ENCODE measurements around the gene AKAP13. TPM values are rescaled to one million over a fixed set of nuclear protein-coding genes. Genes with fewer than 3 reads are reported as not detected.

Gene AKAP13
- total and polyA plus RNA-seq, 2 of the 8 experiments (the other 6 are each of a cell fraction or from before 2014, with no cell fraction given) = 14.0 to 46.2 TPM

DNA sequence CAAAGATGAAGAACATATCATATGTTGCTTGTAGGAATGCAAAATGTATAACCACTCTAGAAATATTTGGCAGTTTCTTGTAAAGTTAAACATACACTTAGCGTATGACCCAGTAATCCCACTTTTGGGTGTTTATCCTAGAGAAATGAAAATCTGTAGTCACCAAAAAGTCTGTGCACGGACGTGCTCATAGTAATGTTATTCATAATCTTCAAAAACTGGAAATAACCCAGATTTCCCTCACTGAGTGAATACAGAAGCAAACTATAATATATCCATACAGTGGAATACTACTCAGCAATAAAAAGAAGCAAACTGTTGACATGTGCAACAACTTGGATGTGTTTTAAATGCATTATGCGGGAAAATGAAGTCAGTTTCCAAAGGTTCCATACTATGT, 155.9 kb downstream of the AKAP13 start:
- no peak for FAIRE-seq
- Histone ChIP-seq H3K4me3 (ENCODE audit: extremely low read depth in 1 of 4, insufficient read depth in 2 of 4, low read depth in 3 of 4, low read length in 4 of 4) (no peak overlapping the region), H2BK12ac (ENCODE audit: low read depth, low read length) (no peak overlapping the region), H2BK20ac (ENCODE audit: low read length) (no peak overlapping the region), H3K79me2 (ENCODE audit: control insufficient read depth in 1 of 2, insufficient read depth in 2 of 2, low read length in 2 of 2) (peaks cover 0 to 2% of the 10 kb centered on the region in 2 experiments; a peak in 1 of 4 replicates), H3K27me3 (replicated peaks in 1 of 4; ENCODE audit: control insufficient read depth in 3 of 4, extremely low read depth in 1 of 4, insufficient read depth in 3 of 4, low read length in 3 of 4) (no peaks in the 10 kb centered on the region), H2BK15ac (ENCODE audit: low read length) (no peak overlapping the region), H3K4ac (replicated peaks; ENCODE audit: insufficient read length, low read depth, low read length) (no peak overlapping the region), H3K79me1 (ENCODE audit: low read depth, low read length) (no peaks in the 10 kb centered on the region), H3K9ac (replicated peaks in 1 of 4; ENCODE audit: extremely low read depth in 1 of 4, low read depth in 3 of 4, low read length in 3 of 4) (no peak overlapping the region), H3K4me1 (replicated peaks in 1 of 4; ENCODE audit: control insufficient read depth in 3 of 4, insufficient read depth in 4 of 4, low read length in 3 of 4) (no peaks in the 10 kb centered on the region), H2BK5ac (ENCODE audit: low read depth, low read length) (no peak overlapping the region), H3K27ac (ENCODE audit: low read depth, low read length) (no peak overlapping the region), H3K36me3 (ENCODE audit: control insufficient read depth in 2 of 4, insufficient read depth in 4 of 4, low read length in 3 of 4) (peaks cover 0 to 6% (median 0%) of the 10 kb centered on the region in 4 experiments; a peak in 3 of 8 replicates), H4K5ac (ENCODE audit: insufficient read length, low read depth, low read length) (no peak overlapping the region), H3K4me2 (ENCODE audit: insufficient read depth in 1 of 2, low read depth in 2 of 2, low read length in 2 of 2) (no peak overlapping the region), H3K23ac (ENCODE audit: insufficient read length) (no peak overlapping the region), H4K8ac (ENCODE audit: extremely low read depth, insufficient read depth, low read length) (no peak overlapping the region), H3K9me3 (ENCODE audit: insufficient read depth in 2 of 2, low read depth in 1 of 2, low read length in 1 of 2) (no peaks in the 10 kb centered on the region), H3K23me2 (ENCODE audit: low read depth, low read length) (no peaks in the 10 kb centered on the region), H3K14ac (ENCODE audit: insufficient read length) (no peak overlapping the region), H3K18ac (ENCODE audit: extremely low read depth, low read length) (no peak overlapping the region), H2AFZ (ENCODE audit: low read length) (no peak overlapping the region), H2AK5ac (ENCODE audit: low read depth, low read length) (no peak overlapping the region), H4K20me1 (replicated peaks in 1 of 2; ENCODE audit: control insufficient read depth in 1 of 2, insufficient read depth in 2 of 2, low read length in 2 of 2) (peaks cover 0 to 6% of the 10 kb centered on the region in 2 experiments), H3K56ac (replicated peaks; ENCODE audit: insufficient read length, low read depth, low read length) (no peak overlapping the region), H2BK120ac (replicated peaks; ENCODE audit: low read depth, low read length) (no peak overlapping the region), H4K91ac (replicated peaks; ENCODE audit: insufficient read length, low read length) (no peak overlapping the region)
- CTCF ChIA-PET (ENCODE audit: partially characterized antibody) = no interaction called here
- TF ChIP-seq GABPA (IDR thresholded peaks at IDR 0.05; ENCODE audit: borderline replicate concordance, insufficient read depth, low read length) = no peak
- TF ChIP-seq GTF2F1 (IDR thresholded peaks at IDR 0.05; ENCODE audit: borderline replicate concordance, low read depth, low read length) = no peak
- TF ChIP-seq EP300 (IDR thresholded peaks at IDR 0.05; ENCODE audit: borderline replicate concordance in 1 of 2, low read depth in 2 of 2, low read length in 2 of 2) = no peak
- TF ChIP-seq CHD1 (IDR thresholded peaks at IDR 0.05; ENCODE audit: low read depth, low read length) = no peak
- TF ChIP-seq RFX5 (IDR thresholded peaks at IDR 0.05; ENCODE audit: borderline replicate concordance, low read depth, low read length) = no peak
- TF ChIP-seq SP1 (IDR thresholded peaks at IDR 0.05; ENCODE audit: low read depth, low read length) = no peak
- no peak for TF ChIP-seq SUZ12 (IDR thresholded peaks at IDR 0.05; ENCODE audit: low read length)
- no peak for TF ChIP-seq SRF (IDR thresholded peaks at IDR 0.05; ENCODE audit: low read depth, low read length)
- TF ChIP-seq FOSL1 (IDR thresholded peaks at IDR 0.05; ENCODE audit: insufficient read depth, low read depth, low read length) = no peak
- TF ChIP-seq CREB1 (IDR thresholded peaks at IDR 0.05) = no peak
- no peak for TF ChIP-seq CBX5 (IDR thresholded peaks at IDR 0.05; ENCODE audit: low read depth, low read length)
- TF ChIP-seq JUND (IDR thresholded peaks at IDR 0.05; ENCODE audit: low read length) = no peak
- no peak for TF ChIP-seq POLR2A (IDR thresholded peaks at IDR 0.05; ENCODE audit: control extremely low read depth in 1 of 2, low read depth in 2 of 2, low read length in 2 of 2)
- TF ChIP-seq RXRA (IDR thresholded peaks at IDR 0.05; ENCODE audit: insufficient read depth, low read depth, low read length) = no peak
- no peak for TF ChIP-seq BCL11A (IDR thresholded peaks at IDR 0.05; ENCODE audit: low read depth in 2 of 2, low read length in 2 of 2)
- DNase-seq (ENCODE audit: low read depth in 1 of 2, low spot score in 2 of 2) = no peak
- 74% methylated on average over 4 of the region's 4 CpGs; no CpG with 5 or more reads in 1 of the 2 experiments for WGBS, 2 experiments (ENCODE audit: extremely low coverage in 1 of 2, insufficient coverage in 1 of 2, insufficient read length in 1 of 2, insufficient replicate concordance in 2 of 2, low coverage in 1 of 2, low lambda C conversion rate in 2 of 2, missing lambda C conversion rate in 1 of 2)
- POLR2A ChIA-PET (ENCODE audit: partially characterized antibody) = no interaction called here

Data from H1 (cell line).